HepG2 (cell line): Measurements from ENCODE around the gene GLRX2.

Source experiments
- EED ChIP-seq: sonication (generic); formaldehyde crosslinking; IDR thresholded peaks from 2 replicates; pipeline ENCODE4 v1.5.0; 2020; ENCODE audit warnings: mild to moderate bottlenecking, missing genetic modification reagents
- ERF ChIP-seq: IDR thresholded peaks from 2 replicates; pipeline ENCODE4 v1.6.1; 2018; ENCODE audit warnings: missing biosample characterization, missing genetic modification reagents
- IRF9 ChIP-seq: sonication (generic); formaldehyde crosslinking; IDR thresholded peaks from 2 replicates; pipeline ENCODE4 v1.8.0; 2022; ENCODE audit warnings: missing genetic modification reagents, mild to moderate bottlenecking, borderline replicate concordance
- ONECUT2 ChIP-seq: sonication (generic); formaldehyde crosslinking; IDR thresholded peaks from 2 replicates; pipeline ENCODE4 v1.4.0; 2020; ENCODE audit warnings: missing genetic modification reagents
- POLR2A ChIP-seq, 2 experiments: IDR thresholded peaks; 2 replicates each; pipeline ENCODE4 v1.6.1; 2011; ENCODE audit warnings: low read depth in 2 of 2, low read length in 2 of 2, mild to moderate bottlenecking in 1 of 2, moderate library complexity in 1 of 2; ENCODE audit not compliant: insufficient read depth in 1 of 2
- SUZ12 ChIP-seq: fragments of 150-350 bp; IDR thresholded peaks from 2 replicates; pipeline ENCODE4 v1.6.1; 2014; ENCODE audit warnings: low read depth, low read length
- TCF12 ChIP-seq, 2 experiments: fragments of 450-650 bp in 1 of 2; sonication (generic) in 1 of 2; formaldehyde crosslinking in 1 of 2; IDR thresholded peaks; 2 replicates each; pipeline versions ENCODE4 v1.6.1 to v1.8.0; 2017 to 2022; ENCODE audit warnings: antibody characterized with exemption in 1 of 2, mild to moderate bottlenecking in 1 of 2, missing genetic modification reagents in 1 of 2, moderate library complexity in 1 of 2
- ZNF552 ChIP-seq: sonication (generic); formaldehyde crosslinking; IDR thresholded peaks from 2 replicates; pipeline ENCODE4 v1.9.0; 2022; ENCODE audit warnings: missing genetic modification reagents, mild to moderate bottlenecking, borderline replicate concordance
- TF ChIP-seq, protein P1 (sequence below): sonication (generic); formaldehyde crosslinking; IDR thresholded peaks from 2 replicates; pipeline ENCODE4 v1.5.0; 2020; ENCODE audit warnings: mild to moderate bottlenecking, missing genetic modification reagents, moderate library complexity
- TF ChIP-seq, protein P2 (sequence below): fragments of 450-650 bp; IDR thresholded peaks from 2 replicates; pipeline ENCODE4 v1.6.1; 2016
- TF ChIP-seq, protein P3 (sequence below): sonication (generic); formaldehyde crosslinking; IDR thresholded peaks from 2 replicates; pipeline ENCODE4 v1.4.0; 2020; ENCODE audit warnings: mild to moderate bottlenecking, missing genetic modification reagents

DNA sequence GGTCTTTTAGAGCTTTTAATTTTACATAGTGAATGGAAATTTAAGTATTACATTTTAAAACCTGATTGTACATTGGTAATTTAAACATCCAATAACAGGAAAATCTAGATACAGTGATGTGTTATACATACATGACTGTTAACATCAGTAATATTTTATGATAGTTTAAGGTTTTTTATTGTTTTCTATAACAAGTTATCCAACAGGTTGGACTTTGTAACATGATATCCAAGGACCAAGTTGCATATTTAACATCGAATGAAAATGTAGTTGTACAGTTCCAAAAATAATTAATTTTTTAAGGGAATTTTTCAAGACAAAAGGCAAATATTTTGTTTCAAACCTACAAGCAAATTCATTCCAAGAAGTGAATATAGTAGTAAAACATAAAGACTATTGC is 14.3 kb downstream of the GLRX2 start:
- TF ChIP-seq, protein P1, sequence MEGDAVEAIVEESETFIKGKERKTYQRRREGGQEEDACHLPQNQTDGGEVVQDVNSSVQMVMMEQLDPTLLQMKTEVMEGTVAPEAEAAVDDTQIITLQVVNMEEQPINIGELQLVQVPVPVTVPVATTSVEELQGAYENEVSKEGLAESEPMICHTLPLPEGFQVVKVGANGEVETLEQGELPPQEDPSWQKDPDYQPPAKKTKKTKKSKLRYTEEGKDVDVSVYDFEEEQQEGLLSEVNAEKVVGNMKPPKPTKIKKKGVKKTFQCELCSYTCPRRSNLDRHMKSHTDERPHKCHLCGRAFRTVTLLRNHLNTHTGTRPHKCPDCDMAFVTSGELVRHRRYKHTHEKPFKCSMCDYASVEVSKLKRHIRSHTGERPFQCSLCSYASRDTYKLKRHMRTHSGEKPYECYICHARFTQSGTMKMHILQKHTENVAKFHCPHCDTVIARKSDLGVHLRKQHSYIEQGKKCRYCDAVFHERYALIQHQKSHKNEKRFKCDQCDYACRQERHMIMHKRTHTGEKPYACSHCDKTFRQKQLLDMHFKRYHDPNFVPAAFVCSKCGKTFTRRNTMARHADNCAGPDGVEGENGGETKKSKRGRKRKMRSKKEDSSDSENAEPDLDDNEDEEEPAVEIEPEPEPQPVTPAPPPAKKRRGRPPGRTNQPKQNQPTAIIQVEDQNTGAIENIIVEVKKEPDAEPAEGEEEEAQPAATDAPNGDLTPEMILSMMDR (CRISPR knock-in tag): no peak
- no peak for TF ChIP-seq SUZ12
- no peak for TF ChIP-seq ERF (CRISPR knock-in tag)
- TF ChIP-seq, protein P2, sequence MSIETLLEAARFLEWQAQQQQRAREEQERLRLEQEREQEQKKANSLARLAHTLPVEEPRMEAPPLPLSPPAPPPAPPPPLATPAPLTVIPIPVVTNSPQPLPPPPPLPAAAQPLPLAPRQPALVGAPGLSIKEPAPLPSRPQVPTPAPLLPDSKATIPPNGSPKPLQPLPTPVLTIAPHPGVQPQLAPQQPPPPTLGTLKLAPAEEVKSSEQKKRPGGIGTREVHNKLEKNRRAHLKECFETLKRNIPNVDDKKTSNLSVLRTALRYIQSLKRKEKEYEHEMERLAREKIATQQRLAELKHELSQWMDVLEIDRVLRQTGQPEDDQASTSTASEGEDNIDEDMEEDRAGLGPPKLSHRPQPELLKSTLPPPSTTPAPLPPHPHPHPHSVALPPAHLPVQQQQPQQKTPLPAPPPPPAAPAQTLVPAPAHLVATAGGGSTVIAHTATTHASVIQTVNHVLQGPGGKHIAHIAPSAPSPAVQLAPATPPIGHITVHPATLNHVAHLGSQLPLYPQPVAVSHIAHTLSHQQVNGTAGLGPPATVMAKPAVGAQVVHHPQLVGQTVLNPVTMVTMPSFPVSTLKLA: no peak
- TF ChIP-seq ZNF552 (CRISPR knock-in tag): no peak
- no peak for TF ChIP-seq TCF12 (IDR thresholded peaks at IDR 0.05)
- TF ChIP-seq TCF12 (CRISPR knock-in tag; IDR thresholded peaks at IDR 0.05): no peak
- no peak for TF ChIP-seq EED
- no peak for TF ChIP-seq IRF9 (CRISPR knock-in tag)
- TF ChIP-seq, protein P3, sequence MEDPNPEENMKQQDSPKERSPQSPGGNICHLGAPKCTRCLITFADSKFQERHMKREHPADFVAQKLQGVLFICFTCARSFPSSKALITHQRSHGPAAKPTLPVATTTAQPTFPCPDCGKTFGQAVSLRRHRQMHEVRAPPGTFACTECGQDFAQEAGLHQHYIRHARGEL: no peak
- no peak for TF ChIP-seq ONECUT2 (CRISPR knock-in tag)
- TF ChIP-seq POLR2A (IDR thresholded peaks at IDR 0.05; ENCODE audit: insufficient read depth in 1 of 2, low read depth in 2 of 2, low read length in 2 of 2): no peak
